Naive thymus-derived CD4-positive, alpha-beta T cell (primary cell): ENCODE measurements around the gene UMAD1. TPM values are rescaled to one million over a fixed set of nuclear protein-coding genes. Genes with fewer than 3 reads are reported as not detected.
A peak's percentile ranks its signal among the peaks of the same experiment; 100 is the strongest.

Source experiments
- ATAC-seq: fragments of 150-1000 bp; cut with Tn5 transposase; 2 replicates; pipeline ENCODE4 v1.10.0; 2021; ENCODE audit warnings: mild to moderate bottlenecking, moderate library complexity
- CTCF ChIA-PET: fragments of 350-600 bp; sonication (Branson Sonifier 250); formaldehyde crosslinking; loops from one replicate; lab custom pipeline; 2021; ENCODE audit warnings: antibody characterized with exemption; lab: Charles Lee
- POLR2A ChIA-PET: fragments of 350-600 bp; sonication (Branson Sonifier 250); formaldehyde crosslinking; loops from one replicate; lab custom pipeline; 2021; ENCODE audit warnings: antibody characterized with exemption, inconsistent platforms; lab: Charles Lee
- DNase-seq, 9 donors: peaks; one replicate each; pipeline versions ENCODE4 v3.0.0 to v3.0.0-alpha.2; 2020 to 2022; ENCODE audit warnings: mixed read lengths in 1 of 9
- H3K27ac ChIP-seq: one replicate; pipeline ENCODE4 v1.7.0; 2013; ENCODE audit warnings: mild to moderate bottlenecking, low read depth, low read length, moderate library complexity
- H3K27me3 ChIP-seq, 2 donors: one replicate each; pipeline ENCODE4 v1.7.0; 2013; ENCODE audit warnings: low read length in 2 of 2, mild to moderate bottlenecking in 2 of 2, moderate library complexity in 2 of 2; ENCODE audit not compliant: control insufficient read depth in 2 of 2, insufficient read depth in 2 of 2
- H3K36me3 ChIP-seq, 3 experiments: 1 replicate in 2 of 3; 2 replicates in 1 of 3; pipeline ENCODE4 v1.7.0; 2013; ENCODE audit warnings: low read length in 3 of 3, mild to moderate bottlenecking in 3 of 3, moderate library complexity in 1 of 3; ENCODE audit not compliant: insufficient read depth in 3 of 3, control insufficient read depth in 2 of 3
- H3K4me1 ChIP-seq, 2 donors: one replicate each; pipeline ENCODE4 v1.7.0; 2013; ENCODE audit warnings: low read length in 2 of 2, mild to moderate bottlenecking in 2 of 2, moderate library complexity in 1 of 2; ENCODE audit not compliant: control insufficient read depth in 2 of 2, insufficient read depth in 2 of 2
- H3K4me3 ChIP-seq: 2 replicates; pipeline ENCODE4 v1.7.0; 2013; ENCODE audit warnings: mild to moderate bottlenecking, low read length
- H3K9me3 ChIP-seq, 3 experiments: 1 replicate in 2 of 3; 2 replicates in 1 of 3; pipeline ENCODE4 v1.7.0; 2013; ENCODE audit warnings: low read length in 3 of 3; ENCODE audit not compliant: control insufficient read depth in 2 of 3
- H3K27ac Mint-ChIP-seq, 9 donors: one replicate each; pipeline ENCODE4 v1.8.0; 2020 to 2022; ENCODE audit warnings: mixed read lengths in 9 of 9, mild to moderate bottlenecking in 8 of 9, moderate library complexity in 5 of 9, inconsistent platforms in 2 of 9
- H3K27me3 Mint-ChIP-seq, 5 donors: one replicate each; pipeline ENCODE4 v1.8.0; 2021 to 2022; ENCODE audit warnings: mixed read lengths in 5 of 5, mild to moderate bottlenecking in 1 of 5
- H3K36me3 Mint-ChIP-seq, 5 donors: one replicate each; pipeline ENCODE4 v1.8.0; 2020 to 2022; ENCODE audit warnings: mixed read lengths in 5 of 5, mild to moderate bottlenecking in 3 of 5, inconsistent platforms in 1 of 5
- H3K4me1 Mint-ChIP-seq, 7 donors: one replicate each; pipeline ENCODE4 v1.8.0; 2020 to 2022; ENCODE audit warnings: mixed read lengths in 7 of 7, mild to moderate bottlenecking in 3 of 7, inconsistent platforms in 1 of 7
- H3K4me3 Mint-ChIP-seq, 10 donors: one replicate each; pipeline ENCODE4 v1.8.0; 2020 to 2022; ENCODE audit warnings: mild to moderate bottlenecking in 10 of 10, mixed read lengths in 10 of 10, moderate library complexity in 6 of 10, inconsistent platforms in 2 of 10
- H3K9me3 Mint-ChIP-seq, 11 donors: one replicate each; pipeline ENCODE4 v1.8.0; 2020 to 2022; ENCODE audit warnings: mixed read lengths in 11 of 11, mild to moderate bottlenecking in 4 of 11, inconsistent platforms in 1 of 11, moderate library complexity in 1 of 11
- intact Hi-C, 2 donors: fragments of 100-400 bp; cut with micrococcal nuclease; formaldehyde crosslinking; loops; one replicate each; pipeline ENCODE4 v1.15.1; 2023
- polyA plus RNA-seq, 2 donors: library from polyadenylated mRNA; unstranded; fragments of 300-500 nt; fragmentation: Illumina TruSeq; gene quantifications; one replicate each; pipeline ENCODE4 v1.2.3, GENCODE V29; 2021
- total RNA-seq, 6 experiments: library from RNA in 5 of 6; stranded (reverse) in 5 of 6; gene quantifications; 1 replicate in 5 of 6; 2 replicates in 1 of 6; pipeline ENCODE4 v1.2.3 and lab custom pipeline; 2021 to 2026

UMAD1 gene
- total and polyA plus RNA-seq, 7 experiments from 2014 or later, result 11.4 to 28.6 (median 25.2) TPM

- peaks cover 0 to 2% (median 0%) of the 10 kb centered on the region in 11 donors for H3K9me3 Mint-ChIP-seq
- H3K4me3 ChIP-seq, result no peak overlapping the region
- H3K36me3 Mint-ChIP-seq, result peaks cover 5 to 38% (median 31%) of the 10 kb centered on the region in 5 donors
- H3K27me3 Mint-ChIP-seq, result no peaks in the 10 kb centered on the region
- H3K4me3 Mint-ChIP-seq, result peak overlapping the region in 1 of 10 donors; percentile 19
- intact Hi-C loops, result no loop called here
- no peaks in the 10 kb centered on the region for H3K27me3 ChIP-seq
- H3K4me1 Mint-ChIP-seq, result peaks cover 22 to 89% (median 82%) of the 10 kb centered on the region in 7 donors
- CTCF ChIA-PET, result no interaction called here
- no peak overlapping the region for H3K27ac ChIP-seq
- DNase-seq (no peak), ATAC-seq (no peak)
- no peaks in the 10 kb centered on the region for H3K9me3 ChIP-seq
- peaks cover 0 to 4% (median 0%) of the 10 kb centered on the region in 3 experiments for H3K36me3 ChIP-seq
- H3K27ac Mint-ChIP-seq, result peak overlapping the region in 1 of 9 donors; percentile 41
- peaks cover 0 to 5% of the 10 kb centered on the region in 2 donors for H3K4me1 ChIP-seq
- POLR2A ChIA-PET, result no interaction called here
These were observed 7.0 kb downstream of the UMAD1 start for GRCh38 chr7:7647495-7648036.

GRCh38 chr7:7650682-7651206 lies 10.2 kb downstream of the UMAD1 start:
- intact Hi-C loops, result no loop called here
- CTCF ChIA-PET, result no interaction called here

GRCh38 chr7:7651479-7651878 lies 10.9 kb downstream of the UMAD1 start:
- ATAC-seq (no peak), DNase-seq (no peak)
- no peak overlapping the region for H3K4me3 ChIP-seq
- peaks cover 0 to 3% (median 0%) of the 10 kb centered on the region in 11 donors for H3K9me3 Mint-ChIP-seq
- H3K27me3 ChIP-seq, result no peaks in the 10 kb centered on the region
- POLR2A ChIA-PET, result no interaction called here
- H3K4me1 ChIP-seq, result peaks cover 0 to 5% of the 10 kb centered on the region in 2 donors
- peak overlapping the region in 1 of 9 donors; percentile 39 for H3K27ac Mint-ChIP-seq
- H3K4me1 Mint-ChIP-seq, result peaks cover 20 to 77% (median 66%) of the 10 kb centered on the region in 7 donors
- CTCF ChIA-PET, result no interaction called here
- no peak overlapping the region for H3K27ac ChIP-seq
- intact Hi-C loops, result no loop called here
- H3K27me3 Mint-ChIP-seq, result no peaks in the 10 kb centered on the region
- H3K36me3 ChIP-seq, result no peaks in the 10 kb centered on the region
- H3K36me3 Mint-ChIP-seq, result peaks cover 0 to 16% (median 10%) of the 10 kb centered on the region in 5 donors
- H3K4me3 Mint-ChIP-seq, result no peak overlapping the region
- H3K9me3 ChIP-seq, result no peaks in the 10 kb centered on the region

More at GRCh38 chr7:7650682-7651206, 10.2 kb downstream of the UMAD1 start:
- H3K36me3 Mint-ChIP-seq, result peaks cover under 1 to 15% (median 10%) of the 10 kb centered on the region in 5 donors
- POLR2A ChIA-PET, result no interaction called here
- peaks cover 21 to 80% (median 69%) of the 10 kb centered on the region in 7 donors for H3K4me1 Mint-ChIP-seq
- Histone ChIP-seq H3K36me3 (no peaks in the 10 kb centered on the region), H3K4me3 (no peak overlapping the region), H3K9me3 (no peaks in the 10 kb centered on the region), H3K27me3 (no peaks in the 10 kb centered on the region), H3K4me1 (peaks cover 0 to 5% of the 10 kb centered on the region in 2 donors), H3K27ac (no peak overlapping the region)
- H3K27me3 Mint-ChIP-seq, result no peaks in the 10 kb centered on the region
- DNase-seq (no peak), ATAC-seq (no peak)
- no peak overlapping the region for H3K4me3 Mint-ChIP-seq
- H3K9me3 Mint-ChIP-seq, result no peaks in the 10 kb centered on the region
- no peak overlapping the region for H3K27ac Mint-ChIP-seq

GRCh38 chr7:7652798-7653540 lies 12.4 kb downstream of the UMAD1 start:
- CTCF ChIA-PET, result no interaction called here
- intact Hi-C loops, result no loop called here

GRCh38 chr7:7653593-7654187 lies 13.1 kb downstream of the UMAD1 start:
- ATAC-seq (peak; percentile 24), DNase-seq (no peak)
- Mint-ChIP-seq H3K9me3 (peaks cover 0 to 20% (median 6%) of the 10 kb centered on the region in 11 donors), H3K4me1 (peaks cover 16 to 72% (median 67%) of the 10 kb centered on the region in 7 donors), H3K27ac (peak overlapping the region in 2 of 9 donors; percentile 12 to 53), H3K36me3 (peaks cover 5 to 33% (median 26%) of the 10 kb centered on the region in 5 donors), H3K4me3 (peak overlapping the region in 1 of 10 donors; percentile 54), H3K27me3 (no peaks in the 10 kb centered on the region)
- Histone ChIP-seq H3K4me3 (no peak overlapping the region), H3K36me3 (no peaks in the 10 kb centered on the region), H3K9me3 (no peaks in the 10 kb centered on the region), H3K4me1 (peaks cover 0 to 5% of the 10 kb centered on the region in 2 donors), H3K27me3 (no peaks in the 10 kb centered on the region), H3K27ac (no peak overlapping the region)
- CTCF ChIA-PET, result no interaction called here
- POLR2A ChIA-PET, result no interaction called here
- intact Hi-C loops, result no loop called here

More at GRCh38 chr7:7652798-7653540, 12.4 kb downstream of the UMAD1 start:
- Mint-ChIP-seq H3K9me3 (peaks cover 0 to 14% (median 2%) of the 10 kb centered on the region in 11 donors), H3K36me3 (peaks cover 0 to 26% (median 20%) of the 10 kb centered on the region in 5 donors), H3K4me1 (peaks cover 16 to 71% (median 62%) of the 10 kb centered on the region in 7 donors), H3K4me3 (peak overlapping the region in 2 of 10 donors; percentile 5 to 54), H3K27ac (peak overlapping the region in 2 of 9 donors; percentile 6 to 29), H3K27me3 (no peaks in the 10 kb centered on the region)
- ATAC-seq (no peak), DNase-seq (no peak)
- Histone ChIP-seq H3K4me1 (peaks cover 0 to 5% of the 10 kb centered on the region in 2 donors), H3K27me3 (no peaks in the 10 kb centered on the region), H3K4me3 (no peak overlapping the region), H3K9me3 (no peaks in the 10 kb centered on the region), H3K27ac (no peak overlapping the region), H3K36me3 (no peaks in the 10 kb centered on the region)
- POLR2A ChIA-PET, result no interaction called here

- Histone ChIP-seq H3K27me3 (no peaks in the 10 kb centered on the region), H3K36me3 (no peaks in the 10 kb centered on the region), H3K4me3 (no peak overlapping the region), H3K9me3 (no peaks in the 10 kb centered on the region), H3K4me1 (peaks cover 0 to 5% of the 10 kb centered on the region in 2 donors), H3K27ac (no peak overlapping the region)
- CTCF ChIA-PET, result interaction anchor here (0.6 to 0.8 kb wide), 2 partner anchors 105 to 534 kb away, joined by 3 to 5 read pairs; no protein-coding TSS in a partner anchor
- peaks cover 17 to 46% (median 38%) of the 10 kb centered on the region in 5 donors for H3K36me3 Mint-ChIP-seq
- H3K27ac Mint-ChIP-seq, result peak overlapping the region in 1 of 9 donors; percentile 43
- peaks cover 16 to 74% (median 69%) of the 10 kb centered on the region in 7 donors for H3K4me1 Mint-ChIP-seq
- ATAC-seq, result no peak
- no peak for DNase-seq
- peaks cover 6 to 32% (median 16%) of the 10 kb centered on the region in 11 donors for H3K9me3 Mint-ChIP-seq
- H3K4me3 Mint-ChIP-seq, result no peak overlapping the region
- POLR2A ChIA-PET, result interaction anchor here (0.8 kb wide), 1 partner anchor 15 kb away, joined by 5 read pairs; the partner anchor contains the start of gene UMAD1
- H3K27me3 Mint-ChIP-seq, result no peaks in the 10 kb centered on the region
- intact Hi-C loops, result no loop called here
These were observed 14.6 kb downstream of the UMAD1 start for GRCh38 chr7:7654964-7655715.
